ENCODE measurements around the gene COL11A2. TPM values are rescaled to one million over a fixed set of nuclear protein-coding genes. Genes with fewer than 3 reads are reported as not detected.

The COL11A2 gene
- total RNA-seq, 1 experiment from 2014 or later, result 0.58 TPM

GRCh38 chr6:33167374-33168283 lies 24.6 kb downstream of the COL11A2 start:
- no peak overlapping the region for H3K9ac ChIP-seq (ENCODE audit: low read length)
- CTCF ChIA-PET, result no interaction called here

GRCh38 chr6:33166811-33167210 lies 25.5 kb downstream of the COL11A2 start:
- Histone ChIP-seq H3K4me2 (ENCODE audit: low read length) (no peak overlapping the region), H3K4me3 (ENCODE audit: low read length) (no peak overlapping the region), H3K27ac (ENCODE audit: low read length) (no peak overlapping the region), H3K79me2 (ENCODE audit: low read length) (no peaks in the 10 kb centered on the region), H4K20me1 (ENCODE audit: low read length) (no peaks in the 10 kb centered on the region), H3K9me2 (replicated peaks; ENCODE audit: low read length) (no peaks in the 10 kb centered on the region), H3K4me1 (ENCODE audit: insufficient read depth, low read length) (peaks cover 6% of the 10 kb centered on the region), H3K9me3 (ENCODE audit: low read length) (no peaks in the 10 kb centered on the region), H3K9ac (ENCODE audit: low read length) (no peak overlapping the region), H2AFZ (ENCODE audit: low read length) (no peak overlapping the region), H3F3A (ENCODE audit: low read length, unreplicated experiment) (no peaks in the 10 kb centered on the region), H3K36me3 (ENCODE audit: low read depth, low read length) (no peaks in the 10 kb centered on the region), H3K27me3 (ENCODE audit: low read length) (no peaks in the 10 kb centered on the region)
- ATAC-seq (no peak), DNase-seq (no peak)
- no TSS peak for BruUV-seq (replicated peaks)
- TF ChIP-seq EZH2 (IDR thresholded peaks at IDR 0.05; ENCODE audit: low read length, unreplicated experiment) (no peak), CTCF (conservative IDR thresholded peaks at IDR 0.05; ENCODE audit: low read depth, low read length) (no peak), EZH2phosphoT487 (IDR thresholded peaks at IDR 0.05; ENCODE audit: borderline replicate concordance, low read length) (no peak)
- intact Hi-C loops (cut with micrococcal nuclease), result no loop called here
- ChIA-PET POLR2A (ENCODE audit: unreplicated experiment) (no interaction called here), CTCF (no interaction called here)

More at GRCh38 chr6:33167374-33168283, 24.6 kb downstream of the COL11A2 start:
- Histone ChIP-seq H3K27ac (ENCODE audit: low read length) (no peak overlapping the region), H3K79me2 (ENCODE audit: low read length) (no peaks in the 10 kb centered on the region), H3K4me2 (ENCODE audit: low read length) (no peak overlapping the region), H3K4me3 (ENCODE audit: low read length) (no peak overlapping the region), H3K27me3 (ENCODE audit: low read length) (no peaks in the 10 kb centered on the region), H3K36me3 (ENCODE audit: low read depth, low read length) (no peaks in the 10 kb centered on the region), H3K4me1 (ENCODE audit: insufficient read depth, low read length) (no peaks in the 10 kb centered on the region), H3K9me3 (ENCODE audit: low read length) (no peaks in the 10 kb centered on the region), H3F3A (ENCODE audit: low read length, unreplicated experiment) (no peaks in the 10 kb centered on the region), H3K9me2 (replicated peaks; ENCODE audit: low read length) (no peaks in the 10 kb centered on the region), H4K20me1 (ENCODE audit: low read length) (no peaks in the 10 kb centered on the region), H2AFZ (ENCODE audit: low read length) (no peak overlapping the region)
- no peak for ATAC-seq
- POLR2A ChIA-PET (ENCODE audit: unreplicated experiment), result no interaction called here
- no TSS peak for BruUV-seq (replicated peaks)
- DNase-seq, result no peak
- TF ChIP-seq EZH2phosphoT487 (IDR thresholded peaks at IDR 0.05; ENCODE audit: borderline replicate concordance, low read length) (no peak), CTCF (conservative IDR thresholded peaks at IDR 0.05; ENCODE audit: low read depth, low read length) (no peak), EZH2 (IDR thresholded peaks at IDR 0.05; ENCODE audit: low read length, unreplicated experiment) (no peak)
- intact Hi-C loops (cut with micrococcal nuclease), result no loop called here

DNA sequence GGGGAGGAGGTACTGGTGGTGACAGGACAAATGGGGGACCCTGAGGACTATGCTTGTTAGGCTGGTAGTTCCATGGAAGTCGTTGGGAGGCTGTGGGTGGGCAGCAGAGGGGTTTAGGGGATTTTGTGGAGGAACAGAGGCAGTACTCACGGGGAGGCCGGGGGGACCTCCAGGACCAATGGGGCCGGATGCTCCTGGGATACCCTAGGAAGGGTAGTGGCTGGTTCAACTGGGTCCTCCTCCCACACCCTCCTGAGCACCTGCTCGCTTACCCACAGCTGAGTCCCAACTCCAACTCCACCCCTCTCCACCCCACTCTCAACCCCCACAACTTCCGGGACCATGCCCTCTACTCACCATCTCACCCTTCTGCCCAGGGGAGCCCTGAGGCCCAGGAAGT lies 25.9 kb downstream of the COL11A2 start:
- Histone ChIP-seq H3K79me2 (ENCODE audit: low read length) (no peaks in the 10 kb centered on the region), H3K4me2 (ENCODE audit: low read length) (no peak overlapping the region), H3K9me2 (replicated peaks; ENCODE audit: low read length) (no peaks in the 10 kb centered on the region), H2AFZ (ENCODE audit: low read length) (no peak overlapping the region), H3K9me3 (ENCODE audit: low read length) (no peaks in the 10 kb centered on the region), H3F3A (ENCODE audit: low read length, unreplicated experiment) (no peaks in the 10 kb centered on the region), H3K4me3 (ENCODE audit: low read length) (no peak overlapping the region), H3K27me3 (ENCODE audit: low read length) (no peaks in the 10 kb centered on the region), H3K9ac (ENCODE audit: low read length) (no peak overlapping the region), H4K20me1 (ENCODE audit: low read length) (no peaks in the 10 kb centered on the region), H3K36me3 (ENCODE audit: low read depth, low read length) (no peaks in the 10 kb centered on the region), H3K27ac (ENCODE audit: low read length) (no peak overlapping the region), H3K4me1 (ENCODE audit: insufficient read depth, low read length) (peaks cover 8% of the 10 kb centered on the region)
- BruUV-seq (replicated peaks), result no TSS peak
- ATAC-seq, result no peak
- no peak for TF ChIP-seq CTCF (conservative IDR thresholded peaks at IDR 0.05; ENCODE audit: low read depth, low read length)
- no peak for TF ChIP-seq EZH2phosphoT487 (IDR thresholded peaks at IDR 0.05; ENCODE audit: borderline replicate concordance, low read length)
- TF ChIP-seq EZH2 (IDR thresholded peaks at IDR 0.05; ENCODE audit: low read length, unreplicated experiment), result no peak
- intact Hi-C loops (cut with micrococcal nuclease), result no loop called here
- ChIA-PET POLR2A (ENCODE audit: unreplicated experiment) (no interaction called here), CTCF (no interaction called here)
- DNase-seq, result no peak

Measured in PC-3 (cell line).